Bronchial epithelial cell (primary cell): Measurements from ENCODE around the gene SIN3A. TPM values are rescaled to one million over a fixed set of nuclear protein-coding genes. Genes with fewer than 3 reads are reported as not detected.
"Not testable (repeated sequence)": the region's sequence is repeated elsewhere in the genome, so short reads cannot be mapped to it uniquely, and the experiment has no call there.

Experiments
- DNase-seq: peaks from one replicate; pipeline ENCODE4 v3.0.0-alpha.2; 2010; ENCODE audit warnings: low read depth
- FAIRE-seq: peaks from 2 replicates; lab custom pipeline; 2011; peaks lifted over from hg19 to GRCh38; lab: Jason Lieb, UNC
- H3K27me3 ChIP-seq: 2 replicates; pipeline ENCODE4 v1.5.1; 2011; ENCODE audit warnings: low read length; ENCODE audit not compliant: control insufficient read depth, insufficient read depth
- H3K36me3 ChIP-seq: 2 replicates; pipeline ENCODE4 v1.5.1; 2011; ENCODE audit warnings: low read length; ENCODE audit not compliant: control insufficient read depth, insufficient read depth
- H3K4me3 ChIP-seq: 2 replicates; pipeline ENCODE4 v1.5.1; 2011; ENCODE audit warnings: mild to moderate bottlenecking, low read depth, low read length, control low read depth
- total RNA-seq: library from RNA; depleted of rRNA; stranded (reverse); fragments of >200 nt; gene quantifications from 2 replicates; pipeline ENCODE4 v1.2.1, GENCODE V29; 2014
- TF ChIP-seq, protein P1 (sequence below): IDR thresholded peaks from 2 replicates; pipeline ENCODE4 v1.5.1; 2011; ENCODE audit warnings: mild to moderate bottlenecking, moderate library complexity, low read length, control low read depth, inconsistent platforms; ENCODE audit not compliant: insufficient read depth, severe bottlenecking

The SIN3A gene
- total RNA-seq, 1 donor from 2014 or later, result 11.6 TPM

DNA sequence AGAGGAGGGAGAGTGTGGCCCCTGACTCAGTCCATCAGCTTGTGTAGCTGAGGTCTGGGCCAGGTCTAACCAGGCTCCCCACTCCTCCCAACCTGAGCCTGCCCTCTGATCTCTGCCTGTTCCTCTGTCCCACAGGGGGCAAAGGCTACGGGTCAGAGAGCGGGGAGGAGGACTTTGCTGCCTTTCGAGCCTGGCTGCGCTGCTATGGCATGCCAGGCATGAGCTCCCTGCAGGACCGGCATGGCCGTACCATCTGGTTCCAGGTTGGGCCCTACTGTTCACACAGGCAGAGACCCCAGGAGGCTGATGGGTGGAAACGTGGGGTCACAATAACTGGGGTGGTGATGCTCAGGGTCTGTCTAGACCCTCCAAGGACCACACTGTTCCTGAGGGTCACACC lies 97.9 kb downstream of the SIN3A start:
- H3K36me3 ChIP-seq, result peaks cover 16% of the 10 kb centered on the region
- FAIRE-seq (no peak), DNase-seq (no peak)
- TF ChIP-seq, protein P1, sequence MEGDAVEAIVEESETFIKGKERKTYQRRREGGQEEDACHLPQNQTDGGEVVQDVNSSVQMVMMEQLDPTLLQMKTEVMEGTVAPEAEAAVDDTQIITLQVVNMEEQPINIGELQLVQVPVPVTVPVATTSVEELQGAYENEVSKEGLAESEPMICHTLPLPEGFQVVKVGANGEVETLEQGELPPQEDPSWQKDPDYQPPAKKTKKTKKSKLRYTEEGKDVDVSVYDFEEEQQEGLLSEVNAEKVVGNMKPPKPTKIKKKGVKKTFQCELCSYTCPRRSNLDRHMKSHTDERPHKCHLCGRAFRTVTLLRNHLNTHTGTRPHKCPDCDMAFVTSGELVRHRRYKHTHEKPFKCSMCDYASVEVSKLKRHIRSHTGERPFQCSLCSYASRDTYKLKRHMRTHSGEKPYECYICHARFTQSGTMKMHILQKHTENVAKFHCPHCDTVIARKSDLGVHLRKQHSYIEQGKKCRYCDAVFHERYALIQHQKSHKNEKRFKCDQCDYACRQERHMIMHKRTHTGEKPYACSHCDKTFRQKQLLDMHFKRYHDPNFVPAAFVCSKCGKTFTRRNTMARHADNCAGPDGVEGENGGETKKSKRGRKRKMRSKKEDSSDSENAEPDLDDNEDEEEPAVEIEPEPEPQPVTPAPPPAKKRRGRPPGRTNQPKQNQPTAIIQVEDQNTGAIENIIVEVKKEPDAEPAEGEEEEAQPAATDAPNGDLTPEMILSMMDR, result no peak
- no peaks in the 10 kb centered on the region for H3K27me3 ChIP-seq
- no peak overlapping the region for H3K4me3 ChIP-seq

- Histone ChIP-seq H3K4me3 (no peak overlapping the region), H3K36me3 (peaks cover 10% of the 10 kb centered on the region), H3K27me3 (no peaks in the 10 kb centered on the region)
- FAIRE-seq, result no peak
- no peak for DNase-seq
- TF ChIP-seq, protein P1, result no peak
These were observed 99.1 kb downstream of the SIN3A start for GRCh38 chr15:75352186-75353080.

- Histone ChIP-seq H3K27me3 (no peaks in the 10 kb centered on the region), H3K4me3 (no peak overlapping the region), H3K36me3 (peaks cover 6% of the 10 kb centered on the region)
- DNase-seq, result no peak
- peak; percentile 62 for FAIRE-seq
- TF ChIP-seq, protein P1, result no peak
These were observed 100.7 kb downstream of the SIN3A start for GRCh38 chr15:75350601-75351361.

DNA sequence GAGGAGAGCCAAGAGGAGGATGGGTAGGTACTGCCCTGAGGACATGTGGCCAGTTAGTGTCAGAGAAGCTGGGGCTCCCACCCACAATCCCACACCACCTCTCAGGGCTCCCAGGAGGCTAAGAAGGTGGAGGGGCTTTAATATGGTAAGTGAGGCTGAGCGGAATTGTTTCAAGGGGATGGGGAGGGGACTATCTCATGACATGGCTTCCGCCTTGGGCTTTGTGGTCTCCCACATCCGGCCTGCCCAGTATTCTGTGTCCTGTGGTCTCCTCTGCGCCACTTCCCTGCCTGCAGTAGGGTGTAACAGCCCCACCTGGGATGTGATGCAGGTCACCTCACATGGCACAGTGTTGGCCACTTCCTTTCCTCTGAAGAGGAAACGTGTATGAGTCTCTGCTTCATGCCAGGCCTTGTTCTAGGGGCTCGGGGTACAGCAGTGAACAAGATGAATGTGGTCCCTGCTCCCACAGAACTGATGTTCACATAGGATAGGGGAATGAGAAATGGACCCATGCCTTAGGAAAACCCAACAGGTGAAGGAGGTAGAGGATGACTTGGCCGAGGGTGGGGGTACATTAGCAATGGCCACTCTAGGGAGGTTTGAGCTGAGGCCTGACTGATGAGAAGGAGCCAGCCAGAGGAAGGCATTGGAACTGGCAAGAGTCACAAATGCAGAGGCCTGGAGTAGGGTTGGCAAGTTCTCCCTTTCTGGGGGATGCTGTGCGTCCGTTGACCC lies 101.5 kb downstream of the SIN3A start:
- DNase-seq (no peak), FAIRE-seq (no peak)
- no peaks in the 10 kb centered on the region for H3K27me3 ChIP-seq
- TF ChIP-seq, protein P1, result no peak
- H3K4me3 ChIP-seq, result no peak overlapping the region
- peaks cover 6% of the 10 kb centered on the region for H3K36me3 ChIP-seq

DNA sequence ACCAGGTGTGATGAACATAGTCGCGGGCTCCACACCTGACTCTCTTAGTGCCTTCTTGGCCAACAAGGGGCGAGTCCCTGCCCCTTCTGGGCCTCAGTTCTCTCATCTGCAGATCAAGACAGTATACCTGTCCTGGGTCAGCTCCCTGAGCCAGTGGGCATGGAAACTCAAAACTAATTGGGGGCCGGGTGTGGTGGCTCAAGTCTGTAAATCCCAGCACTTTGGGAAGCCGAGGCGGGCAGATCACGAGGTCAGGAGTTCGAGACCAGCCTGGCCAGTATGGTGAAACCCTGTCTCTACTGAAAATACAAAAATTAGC lies 102.2 kb downstream of the SIN3A start:
- not testable (repeated sequence) for DNase-seq, H3K4me3 ChIP-seq, H3K36me3 ChIP-seq, H3K27me3 ChIP-seq, FAIRE-seq
